T1000 (cell line): ENCODE measurements around the gene FBXL16.
"Not testable (repeated sequence)": the region's sequence is repeated elsewhere in the genome, so short reads cannot be mapped to it uniquely, and the experiment has no call there.

Source experiments
- DNase-seq: peaks from one replicate; lab custom pipeline; 2025; ENCODE audit warnings: mixed read lengths; lab: John Stamatoyannopoulos, UW

The FBXL16 gene

DNA sequence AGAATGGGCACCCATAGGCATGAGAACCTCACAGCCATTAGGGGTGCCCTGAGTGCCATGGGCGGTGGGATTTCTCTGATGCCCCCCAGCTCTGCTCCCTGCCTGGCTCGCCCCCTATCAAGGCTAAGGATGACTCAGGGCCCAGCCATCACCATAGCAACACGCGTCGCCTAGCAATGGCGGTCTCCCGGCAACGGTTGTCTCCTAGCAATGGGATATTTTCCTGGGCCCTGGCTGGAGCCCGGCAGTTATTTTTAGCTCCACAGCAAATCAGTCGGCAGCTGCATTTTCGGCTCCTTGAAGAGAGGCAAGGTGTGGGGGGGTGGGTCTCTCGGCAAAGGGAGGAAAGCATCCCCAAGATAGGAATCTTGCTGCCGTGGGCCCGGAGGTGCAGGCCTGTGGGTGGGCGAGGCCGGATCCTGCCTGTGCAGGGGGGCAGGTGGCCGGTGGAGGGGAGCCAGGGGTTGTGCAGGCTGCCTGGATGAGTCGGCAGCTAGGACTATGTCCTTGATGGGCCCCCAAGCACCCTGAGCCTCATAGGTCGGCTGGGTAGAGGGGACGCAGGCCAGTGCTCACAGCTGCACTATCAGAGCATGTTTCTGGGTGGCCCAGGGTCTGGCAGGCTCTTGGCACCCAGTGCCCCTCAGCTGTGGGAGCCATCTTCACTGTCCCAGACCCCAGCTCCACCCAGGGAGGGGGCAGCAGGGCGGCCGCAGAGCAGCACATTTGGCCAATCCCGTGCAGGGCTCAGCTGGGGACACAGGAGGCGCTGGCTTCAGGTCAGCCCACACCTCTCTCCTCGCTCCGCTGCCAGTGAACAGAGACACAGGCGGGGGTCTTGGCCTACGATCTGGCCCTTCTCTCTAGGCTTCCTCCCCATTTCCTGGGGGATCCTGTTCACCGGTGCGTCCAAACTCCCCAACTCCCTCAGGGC, 4.2 kb upstream of the FBXL16 start:
- peak; percentile 81 for DNase-seq

GRCh38 chr16:708959-709358, 3.4 kb upstream of the FBXL16 start:
- DNase-seq = no peak

DNA sequence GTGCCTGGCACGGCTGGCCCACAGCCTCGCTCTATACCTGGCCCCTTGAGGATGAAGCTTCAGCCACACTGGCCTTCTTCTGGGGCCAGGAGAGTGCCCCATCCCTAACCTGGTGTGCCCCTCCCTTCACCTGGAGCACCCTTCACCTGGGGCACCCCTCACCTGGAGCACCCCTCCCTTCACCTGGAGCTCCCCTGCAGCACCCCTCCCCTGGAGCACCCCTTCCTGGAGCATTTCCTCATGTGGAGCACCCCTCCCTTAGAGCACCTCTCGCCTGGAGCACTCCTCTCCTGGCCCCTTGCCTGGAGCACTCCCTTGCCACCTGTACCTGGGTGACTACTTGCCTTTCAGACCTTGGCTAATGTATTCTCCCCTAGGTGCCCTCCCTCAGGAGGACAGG, 2.4 kb upstream of the FBXL16 start:
- no peak for DNase-seq

DNA sequence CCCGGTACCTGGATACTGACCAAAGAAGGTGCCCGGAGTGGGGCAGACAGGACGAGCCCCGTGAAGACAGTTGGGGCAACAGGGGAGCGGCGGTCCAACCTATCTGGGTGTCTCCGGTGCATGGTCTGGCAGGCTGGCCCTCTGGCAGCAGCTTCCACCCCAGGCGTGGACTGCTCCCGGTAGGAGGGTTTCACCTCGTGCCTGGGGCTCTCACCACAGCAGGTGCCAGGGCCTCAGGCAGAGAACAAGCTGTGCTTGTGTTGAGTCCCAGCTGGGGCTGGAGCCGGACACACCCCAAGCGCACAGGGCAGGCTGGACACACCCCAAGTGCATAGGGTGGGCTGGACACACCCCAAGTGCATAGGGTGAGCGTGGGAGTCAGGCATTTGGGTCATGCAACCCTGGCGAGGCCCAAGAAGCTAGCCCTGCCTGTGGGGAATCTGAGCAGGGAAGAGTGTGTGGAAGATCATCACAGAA, 1.5 kb upstream of the FBXL16 start:
- no peak for DNase-seq

- no peak for DNase-seq
Observed at GRCh38 chr16:706189-707061, 824 bp upstream of the FBXL16 start.

- no peak for DNase-seq
Observed at GRCh38 chr16:704552-705380, 835 bp downstream of the FBXL16 start.

GRCh38 chr16:704047-704446, 1.6 kb downstream of the FBXL16 start:
- DNase-seq = no peak

- DNase-seq = no peak
Observed at GRCh38 chr16:703406-703805, 2.2 kb downstream of the FBXL16 start.

- DNase-seq = no peak
Observed at GRCh38 chr16:702341-702740, 3.3 kb downstream of the FBXL16 start.

GRCh38 chr16:700684-701584, 4.7 kb downstream of the FBXL16 start:
- peak; percentile 26 for DNase-seq

- DNase-seq = no peak
Observed at GRCh38 chr16:698911-699671, 6.5 kb downstream of the FBXL16 start.

GRCh38 chr16:695355-696089, 10.1 kb downstream of the FBXL16 start:
- DNase-seq = no peak

GRCh38 chr16:694863-695354, 10.7 kb downstream of the FBXL16 start:
- no peak for DNase-seq

DNA sequence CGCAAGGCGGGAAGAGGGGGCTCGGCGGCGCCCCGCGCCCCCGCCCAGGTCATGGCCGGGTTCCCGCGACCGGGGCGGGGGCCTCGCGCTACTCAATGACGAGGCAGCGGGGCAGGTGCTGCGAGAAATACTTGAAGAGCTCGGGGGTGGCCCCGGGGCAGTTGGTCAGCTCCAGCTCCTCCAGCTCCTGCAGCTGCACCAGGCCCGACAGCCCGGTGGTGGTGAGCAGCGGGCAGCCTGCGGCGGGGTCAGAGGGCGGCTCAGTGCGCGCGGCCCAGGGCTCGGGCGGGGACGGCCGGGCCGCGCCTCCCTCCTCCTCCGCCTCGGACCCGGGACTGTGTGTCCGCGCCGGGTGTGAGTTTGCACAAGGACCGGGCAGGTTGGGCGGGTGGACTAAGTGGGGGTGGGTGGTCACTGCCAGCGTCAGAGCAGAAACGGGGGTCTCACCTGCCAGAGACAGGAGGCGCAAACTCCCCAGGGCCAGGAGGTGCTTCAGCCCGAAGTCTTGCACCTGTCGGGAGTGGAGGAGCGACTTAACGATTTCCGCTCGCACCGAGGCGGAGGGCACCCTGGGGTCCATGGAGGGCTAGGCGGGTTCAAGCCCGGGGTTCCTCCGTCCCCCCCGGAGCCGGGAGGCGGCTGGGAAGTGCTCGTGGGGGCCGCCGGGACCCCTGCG, 11.3 kb downstream of the FBXL16 start:
- no peak for DNase-seq

DNA sequence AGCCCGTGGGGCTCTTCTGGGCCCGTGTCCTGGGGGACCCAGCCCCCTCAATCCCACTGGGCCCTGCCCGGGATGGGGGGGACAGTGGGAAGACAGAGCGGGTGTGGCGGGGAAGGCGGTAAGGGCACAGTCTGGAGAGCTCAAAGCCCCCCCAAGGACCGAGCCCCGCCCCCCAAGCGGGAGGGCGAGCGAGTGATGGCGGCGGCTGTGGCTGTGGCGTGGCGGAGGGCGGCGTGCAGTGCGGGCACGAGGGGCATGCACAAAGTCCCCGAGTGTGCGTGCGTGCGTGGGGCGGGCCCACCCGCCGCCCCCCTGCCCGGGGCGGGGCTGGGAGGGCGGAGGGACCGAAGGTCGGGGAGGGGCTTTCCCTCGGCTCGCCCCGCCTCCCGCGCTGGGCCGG, 11.8 kb downstream of the FBXL16 start:
- DNase-seq = no peak

GRCh38 chr16:693364-693763, 12.2 kb downstream of the FBXL16 start:
- no peak for DNase-seq

GRCh38 chr16:692356-693108, 13.1 kb downstream of the FBXL16 start:
- DNase-seq = no peak

GRCh38 chr16:691242-691641, 14.4 kb downstream of the FBXL16 start:
- DNase-seq = not testable (repeated sequence)
